HG02970 (cell line): ENCODE measurements around the gene MRPL55.
A peak's percentile ranks its signal among the peaks of the same experiment; 100 is the strongest.

ENCODE experiments used
- ATAC-seq: cut with Tn5 transposase; IDR thresholded peaks from one replicate; pipeline ENCODE4 v1.9.1; 2021; ENCODE audit warnings: mild to moderate bottlenecking, moderate library complexity, moderate number of reproducible peaks; ENCODE audit not compliant: unreplicated experiment, low FRiP score

MRPL55 gene

GRCh38 chr1:228109073-228109961, at the start of gene MRPL55:
MRPL55 (minus strand) TSS chr1:228109299; CDS start chr1:228108260, 1,039 bp downstream.
- peak; percentile 87 for ATAC-seq

GRCh38 chr1:228158151-228159007, 49.3 kb upstream of the MRPL55 start:
- no peak for ATAC-seq

- no peak for ATAC-seq
These were observed 48.6 kb upstream of the MRPL55 start for GRCh38 chr1:228157729-228158126.

GRCh38 chr1:228156941-228157728, 48.0 kb upstream of the MRPL55 start:
- ATAC-seq, result no peak

- ATAC-seq, result no peak
These were observed 47.4 kb upstream of the MRPL55 start for GRCh38 chr1:228156515-228156881.

- no peak for ATAC-seq
These were observed 46.8 kb upstream of the MRPL55 start for GRCh38 chr1:228155596-228156514.

- ATAC-seq, result no peak
These were observed 45.8 kb upstream of the MRPL55 start for GRCh38 chr1:228154670-228155571.

GRCh38 chr1:228154021-228154669, 45.0 kb upstream of the MRPL55 start:
- no peak for ATAC-seq

GRCh38 chr1:228152918-228153258, 43.8 kb upstream of the MRPL55 start:
- ATAC-seq, result no peak

- ATAC-seq, result no peak
These were observed 43.2 kb upstream of the MRPL55 start for GRCh38 chr1:228152097-228152917.

- ATAC-seq, result no peak
These were observed 42.3 kb upstream of the MRPL55 start for GRCh38 chr1:228151180-228151925.

- no peak for ATAC-seq
These were observed 41.5 kb upstream of the MRPL55 start for GRCh38 chr1:228150461-228151179.

GRCh38 chr1:228150120-228150460, 41.0 kb upstream of the MRPL55 start:
- ATAC-seq, result no peak

- ATAC-seq, result no peak
These were observed 40.5 kb upstream of the MRPL55 start, which contains the start of gene GJC2 for GRCh38 chr1:228149406-228150119. GJC2 (plus strand) TSS chr1:228149930; CDS start chr1:228157759, 7,829 bp downstream.

GRCh38 chr1:228148935-228149405, 39.9 kb upstream of the MRPL55 start:
- ATAC-seq, result no peak
